ENCODE results near the gene SLC9A9. TPM values are rescaled to one million over a fixed set of nuclear protein-coding genes. Genes with fewer than 3 reads are reported as not detected.

SLC9A9 gene
- polyA plus RNA-seq, 2 donors, result 8.3 to 11.9 TPM

DNA sequence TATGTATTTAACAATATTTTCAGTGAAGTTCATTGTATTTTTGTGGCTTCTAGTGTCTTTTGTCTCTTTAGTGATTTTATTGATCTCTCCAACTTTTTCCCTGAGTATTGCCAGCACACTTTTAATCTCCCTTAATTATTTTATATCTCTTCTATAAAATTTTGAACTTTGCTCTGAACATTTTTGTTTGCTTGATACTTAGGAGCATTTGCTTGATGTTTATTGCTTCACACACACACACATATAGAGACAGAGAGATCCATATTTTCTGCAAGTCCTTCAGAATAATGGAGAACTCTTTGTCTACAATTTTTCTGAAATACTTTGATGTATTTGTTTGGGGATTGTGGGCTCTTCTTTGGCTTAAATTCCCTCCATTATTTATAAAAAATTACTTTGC is 213.8 kb downstream of the SLC9A9 start:
- peaks cover 0 to 5% of the 10 kb centered on the region in 2 donors for H3K9me3 ChIP-seq (ENCODE audit: control insufficient read depth in 2 of 2, insufficient read depth in 1 of 2, low read depth in 1 of 2, low read length in 1 of 2)
- no peaks in the 10 kb centered on the region for H3K36me3 ChIP-seq (ENCODE audit: control insufficient read depth in 2 of 2, insufficient read depth in 2 of 2, low read length in 1 of 2)
- no peaks in the 10 kb centered on the region for H3K4me1 ChIP-seq (ENCODE audit: control insufficient read depth in 2 of 2, insufficient read depth in 2 of 2, low read length in 1 of 2)
- H3K27me3 ChIP-seq (ENCODE audit: control insufficient read depth in 1 of 2, insufficient read depth in 2 of 2, low read length in 2 of 2), result no peaks in the 10 kb centered on the region
- no peak overlapping the region for H3K27ac ChIP-seq (ENCODE audit: low read depth in 2 of 2, low read length in 1 of 2)
- H3K4me3 ChIP-seq (ENCODE audit: low read depth in 1 of 2, low read length in 2 of 2), result no peak overlapping the region

- Histone ChIP-seq H3K4me1 (ENCODE audit: control insufficient read depth in 2 of 2, insufficient read depth in 2 of 2, low read length in 1 of 2) (no peaks in the 10 kb centered on the region), H3K27ac (ENCODE audit: low read depth in 2 of 2, low read length in 1 of 2) (no peak overlapping the region), H3K27me3 (ENCODE audit: control insufficient read depth in 1 of 2, insufficient read depth in 2 of 2, low read length in 2 of 2) (no peaks in the 10 kb centered on the region), H3K4me3 (ENCODE audit: low read depth in 1 of 2, low read length in 2 of 2) (no peak overlapping the region), H3K9me3 (ENCODE audit: control insufficient read depth in 2 of 2, insufficient read depth in 1 of 2, low read depth in 1 of 2, low read length in 1 of 2) (peaks cover 0 to 3% of the 10 kb centered on the region in 2 donors), H3K36me3 (ENCODE audit: control insufficient read depth in 2 of 2, insufficient read depth in 2 of 2, low read length in 1 of 2) (no peaks in the 10 kb centered on the region)
- WGBS, 2 donors, result 92 to 96% methylated on average over 3 of the region's 3 CpGs
These were observed 214.5 kb downstream of the SLC9A9 start for GRCh38 chr3:143633816-143634215.

DNA sequence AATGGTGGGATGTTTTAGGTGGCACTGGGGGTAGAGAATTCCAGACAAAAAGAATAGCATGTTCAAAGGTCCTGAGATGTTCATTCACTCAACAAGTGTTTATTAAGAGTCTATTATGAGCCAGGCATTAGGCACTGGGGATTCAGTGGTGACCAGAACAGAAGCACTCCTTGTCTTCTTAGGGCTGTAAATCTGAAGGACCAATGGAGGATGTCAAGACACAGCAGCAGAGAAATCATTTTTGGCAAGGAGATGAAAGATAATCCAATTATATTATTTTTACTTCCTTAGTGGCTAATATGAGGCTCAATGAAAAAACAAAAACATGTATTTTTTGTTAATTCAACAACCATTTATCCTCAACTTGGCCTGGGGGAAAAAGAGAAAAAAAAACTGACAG is 218.5 kb downstream of the SLC9A9 start:
- Histone ChIP-seq H3K9me3 (ENCODE audit: control insufficient read depth in 2 of 2, insufficient read depth in 1 of 2, low read depth in 1 of 2, low read length in 1 of 2) (peaks cover 0 to 4% of the 10 kb centered on the region in 2 donors), H3K27ac (ENCODE audit: low read depth in 2 of 2, low read length in 1 of 2) (no peak overlapping the region), H3K36me3 (ENCODE audit: control insufficient read depth in 2 of 2, insufficient read depth in 2 of 2, low read length in 1 of 2) (no peaks in the 10 kb centered on the region), H3K4me3 (ENCODE audit: low read depth in 1 of 2, low read length in 2 of 2) (no peak overlapping the region), H3K27me3 (ENCODE audit: control insufficient read depth in 1 of 2, insufficient read depth in 2 of 2, low read length in 2 of 2) (no peaks in the 10 kb centered on the region), H3K4me1 (ENCODE audit: control insufficient read depth in 2 of 2, insufficient read depth in 2 of 2, low read length in 1 of 2) (peaks cover 0 to 2% of the 10 kb centered on the region in 2 donors)

DNA sequence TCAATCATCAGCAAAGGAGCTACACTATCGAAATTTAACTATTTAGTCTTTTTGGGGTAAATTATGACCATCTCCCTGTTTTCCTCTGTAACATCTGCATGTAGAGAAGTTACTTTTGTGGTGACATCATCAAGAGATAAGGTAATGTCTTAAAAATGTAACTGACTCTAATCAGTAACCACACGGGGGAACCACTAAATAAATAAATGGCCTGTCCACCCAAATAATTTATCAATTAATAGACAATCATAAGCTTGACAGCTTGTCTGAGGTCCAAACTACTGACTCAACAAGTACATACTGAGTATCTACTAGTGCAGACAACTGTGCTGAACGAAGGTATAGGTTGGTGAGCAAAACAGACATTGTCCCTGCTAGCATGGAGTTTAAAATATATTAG is 219.3 kb downstream of the SLC9A9 start:
- H3K9me3 ChIP-seq (ENCODE audit: control insufficient read depth in 2 of 2, insufficient read depth in 1 of 2, low read depth in 1 of 2, low read length in 1 of 2), result peaks cover 0 to 4% of the 10 kb centered on the region in 2 donors

GRCh38 chr3:143627336-143627735 is 220.9 kb downstream of the SLC9A9 start:
- peaks cover 0 to 4% of the 10 kb centered on the region in 2 donors for H3K9me3 ChIP-seq (ENCODE audit: control insufficient read depth in 2 of 2, insufficient read depth in 1 of 2, low read depth in 1 of 2, low read length in 1 of 2)
- H3K4me1 ChIP-seq (ENCODE audit: control insufficient read depth in 2 of 2, insufficient read depth in 2 of 2, low read length in 1 of 2), result peaks cover 0 to 2% of the 10 kb centered on the region in 2 donors
- no peaks in the 10 kb centered on the region for H3K27me3 ChIP-seq (ENCODE audit: control insufficient read depth in 1 of 2, insufficient read depth in 2 of 2, low read length in 2 of 2)
- no peak overlapping the region for H3K4me3 ChIP-seq (ENCODE audit: low read depth in 1 of 2, low read length in 2 of 2)
- no peak overlapping the region for H3K27ac ChIP-seq (ENCODE audit: low read depth in 2 of 2, low read length in 1 of 2)
- 86% methylated on average over 5 of the region's 5 CpGs for WGBS, 2 donors
- no peaks in the 10 kb centered on the region for H3K36me3 ChIP-seq (ENCODE audit: control insufficient read depth in 2 of 2, insufficient read depth in 2 of 2, low read length in 1 of 2)

More for the DNA sequence above, 219.3 kb downstream of the SLC9A9 start:
- Histone ChIP-seq H3K27ac (ENCODE audit: low read depth in 2 of 2, low read length in 1 of 2) (no peak overlapping the region), H3K4me1 (ENCODE audit: control insufficient read depth in 2 of 2, insufficient read depth in 2 of 2, low read length in 1 of 2) (peaks cover 0 to 2% of the 10 kb centered on the region in 2 donors), H3K27me3 (ENCODE audit: control insufficient read depth in 1 of 2, insufficient read depth in 2 of 2, low read length in 2 of 2) (no peaks in the 10 kb centered on the region), H3K36me3 (ENCODE audit: control insufficient read depth in 2 of 2, insufficient read depth in 2 of 2, low read length in 1 of 2) (no peaks in the 10 kb centered on the region), H3K4me3 (ENCODE audit: low read depth in 1 of 2, low read length in 2 of 2) (no peak overlapping the region)
- 70 to 75% methylated on average over 3 of the region's 3 CpGs for WGBS, 2 donors

- WGBS, 2 donors, result 85 to 87% methylated on average over 4 of the region's 4 CpGs
These were observed 229.0 kb downstream of the SLC9A9 start for GRCh38 chr3:143619231-143619630.

DNA sequence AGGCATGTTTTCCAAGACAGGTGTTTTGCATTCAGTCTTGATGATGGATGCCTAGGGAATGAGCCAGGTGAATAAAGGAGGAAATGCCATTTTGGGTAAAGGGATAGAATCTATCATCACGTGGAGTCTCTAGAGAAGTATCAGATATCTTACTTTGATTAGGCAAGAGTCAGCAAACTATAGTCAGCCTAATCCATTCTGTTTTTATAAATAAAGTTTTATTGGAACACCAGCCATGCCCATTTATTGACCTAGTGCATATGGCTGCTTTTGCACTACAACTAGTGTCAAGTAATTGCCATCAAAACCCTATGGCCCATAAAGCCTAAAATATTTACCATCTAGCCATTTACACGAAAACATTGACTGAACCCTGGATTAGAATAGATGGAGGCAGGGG is 231.2 kb downstream of the SLC9A9 start:
- no peaks in the 10 kb centered on the region for H3K27me3 ChIP-seq (ENCODE audit: control insufficient read depth in 1 of 2, insufficient read depth in 2 of 2, low read length in 2 of 2)
- 94% methylated on average over 2 of the region's 2 CpGs for WGBS, 2 donors
- H3K9me3 ChIP-seq (ENCODE audit: control insufficient read depth in 2 of 2, insufficient read depth in 1 of 2, low read depth in 1 of 2, low read length in 1 of 2), result no peaks in the 10 kb centered on the region
- H3K36me3 ChIP-seq (ENCODE audit: control insufficient read depth in 2 of 2, insufficient read depth in 2 of 2, low read length in 1 of 2), result no peaks in the 10 kb centered on the region
- H3K4me3 ChIP-seq (ENCODE audit: low read depth in 1 of 2, low read length in 2 of 2), result no peak overlapping the region
- H3K4me1 ChIP-seq (ENCODE audit: control insufficient read depth in 2 of 2, insufficient read depth in 2 of 2, low read length in 1 of 2), result no peaks in the 10 kb centered on the region
- no peak overlapping the region for H3K27ac ChIP-seq (ENCODE audit: low read depth in 2 of 2, low read length in 1 of 2)

More at GRCh38 chr3:143619231-143619630, 229.0 kb downstream of the SLC9A9 start:
- no peaks in the 10 kb centered on the region for H3K9me3 ChIP-seq (ENCODE audit: control insufficient read depth in 2 of 2, insufficient read depth in 1 of 2, low read depth in 1 of 2, low read length in 1 of 2)
- no peaks in the 10 kb centered on the region for H3K36me3 ChIP-seq (ENCODE audit: control insufficient read depth in 2 of 2, insufficient read depth in 2 of 2, low read length in 1 of 2)
- no peak overlapping the region for H3K27ac ChIP-seq (ENCODE audit: low read depth in 2 of 2, low read length in 1 of 2)
- H3K27me3 ChIP-seq (ENCODE audit: control insufficient read depth in 1 of 2, insufficient read depth in 2 of 2, low read length in 2 of 2), result no peaks in the 10 kb centered on the region
- no peak overlapping the region for H3K4me3 ChIP-seq (ENCODE audit: low read depth in 1 of 2, low read length in 2 of 2)
- H3K4me1 ChIP-seq (ENCODE audit: control insufficient read depth in 2 of 2, insufficient read depth in 2 of 2, low read length in 1 of 2), result no peaks in the 10 kb centered on the region

GRCh38 chr3:143613226-143613625 is 235.0 kb downstream of the SLC9A9 start:
- Histone ChIP-seq H3K4me3 (ENCODE audit: low read depth in 1 of 2, low read length in 2 of 2) (no peak overlapping the region), H3K27me3 (ENCODE audit: control insufficient read depth in 1 of 2, insufficient read depth in 2 of 2, low read length in 2 of 2) (no peaks in the 10 kb centered on the region), H3K4me1 (ENCODE audit: control insufficient read depth in 2 of 2, insufficient read depth in 2 of 2, low read length in 1 of 2) (no peaks in the 10 kb centered on the region), H3K36me3 (ENCODE audit: control insufficient read depth in 2 of 2, insufficient read depth in 2 of 2, low read length in 1 of 2) (no peaks in the 10 kb centered on the region), H3K27ac (ENCODE audit: low read depth in 2 of 2, low read length in 1 of 2) (no peak overlapping the region), H3K9me3 (ENCODE audit: control insufficient read depth in 2 of 2, insufficient read depth in 1 of 2, low read depth in 1 of 2, low read length in 1 of 2) (no peaks in the 10 kb centered on the region)

DNA sequence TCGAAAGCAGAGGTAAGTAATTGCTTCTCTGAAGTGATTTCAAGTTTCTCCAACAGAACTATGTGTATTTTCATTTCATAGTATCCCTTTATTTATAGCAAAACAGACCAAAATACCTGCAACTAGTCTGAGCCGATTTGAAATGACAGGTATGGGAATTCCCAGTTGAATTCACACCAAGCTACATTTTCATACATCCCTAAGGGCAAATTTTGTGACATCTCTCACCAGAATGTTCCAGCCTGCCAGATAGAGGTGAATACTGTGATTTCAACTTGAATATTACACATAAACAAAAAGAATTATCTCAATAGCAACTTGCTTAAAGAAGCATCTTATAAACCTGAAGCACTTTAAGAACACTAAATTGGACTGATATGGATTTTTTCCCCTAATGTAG is 235.7 kb downstream of the SLC9A9 start:
- 68 to 77% methylated on average over 2 of the region's 2 CpGs for WGBS, 2 donors
- no peak overlapping the region for H3K4me3 ChIP-seq (ENCODE audit: low read depth in 1 of 2, low read length in 2 of 2)
- no peaks in the 10 kb centered on the region for H3K4me1 ChIP-seq (ENCODE audit: control insufficient read depth in 2 of 2, insufficient read depth in 2 of 2, low read length in 1 of 2)
- no peaks in the 10 kb centered on the region for H3K27me3 ChIP-seq (ENCODE audit: control insufficient read depth in 1 of 2, insufficient read depth in 2 of 2, low read length in 2 of 2)
- H3K9me3 ChIP-seq (ENCODE audit: control insufficient read depth in 2 of 2, insufficient read depth in 1 of 2, low read depth in 1 of 2, low read length in 1 of 2), result no peaks in the 10 kb centered on the region
- H3K27ac ChIP-seq (ENCODE audit: low read depth in 2 of 2, low read length in 1 of 2), result no peak overlapping the region
- H3K36me3 ChIP-seq (ENCODE audit: control insufficient read depth in 2 of 2, insufficient read depth in 2 of 2, low read length in 1 of 2), result no peaks in the 10 kb centered on the region

DNA sequence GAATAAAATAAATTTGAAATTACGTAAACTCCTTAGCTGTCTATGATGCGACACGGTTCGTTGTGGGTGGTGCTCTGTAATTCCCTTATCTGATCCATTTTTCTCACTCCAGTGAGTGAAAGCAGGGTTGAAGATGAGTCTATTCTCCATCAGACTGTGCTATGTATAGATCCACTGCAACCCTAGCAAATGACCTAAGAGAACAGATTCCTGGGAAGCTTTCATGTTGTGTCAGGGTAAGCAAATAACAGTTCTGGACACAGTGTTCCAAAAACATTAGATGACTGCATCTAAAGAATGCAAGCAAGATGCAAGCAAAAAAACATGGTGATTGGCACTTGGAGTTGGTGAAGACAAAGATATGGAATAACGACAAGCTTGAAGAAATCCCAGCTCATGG is 239.3 kb downstream of the SLC9A9 start:
- no peak overlapping the region for H3K27ac ChIP-seq (ENCODE audit: low read depth in 2 of 2, low read length in 1 of 2)
- WGBS, 2 donors, result 93 to 94% methylated on average over 5 of the region's 5 CpGs
- H3K4me3 ChIP-seq (ENCODE audit: low read depth in 1 of 2, low read length in 2 of 2), result no peak overlapping the region
- H3K27me3 ChIP-seq (ENCODE audit: control insufficient read depth in 1 of 2, insufficient read depth in 2 of 2, low read length in 2 of 2), result no peaks in the 10 kb centered on the region
- H3K9me3 ChIP-seq (ENCODE audit: control insufficient read depth in 2 of 2, insufficient read depth in 1 of 2, low read depth in 1 of 2, low read length in 1 of 2), result no peaks in the 10 kb centered on the region
- H3K4me1 ChIP-seq (ENCODE audit: control insufficient read depth in 2 of 2, insufficient read depth in 2 of 2, low read length in 1 of 2), result no peaks in the 10 kb centered on the region
- no peaks in the 10 kb centered on the region for H3K36me3 ChIP-seq (ENCODE audit: control insufficient read depth in 2 of 2, insufficient read depth in 2 of 2, low read length in 1 of 2)
